ENCODE results near the gene SMS. TPM values are rescaled to one million over a fixed set of nuclear protein-coding genes. Genes with fewer than 3 reads are reported as not detected.

Gene SMS
- 141 and 221 TPM in 2 replicates for total RNA-seq

GRCh38 chrX:21940356-21940829 lies at the start of gene SMS:
Gene SMS, plus strand, starts transcription at chrX:21940709. Its CDS starts 116 bp downstream, at chrX:21940825.

DNA sequence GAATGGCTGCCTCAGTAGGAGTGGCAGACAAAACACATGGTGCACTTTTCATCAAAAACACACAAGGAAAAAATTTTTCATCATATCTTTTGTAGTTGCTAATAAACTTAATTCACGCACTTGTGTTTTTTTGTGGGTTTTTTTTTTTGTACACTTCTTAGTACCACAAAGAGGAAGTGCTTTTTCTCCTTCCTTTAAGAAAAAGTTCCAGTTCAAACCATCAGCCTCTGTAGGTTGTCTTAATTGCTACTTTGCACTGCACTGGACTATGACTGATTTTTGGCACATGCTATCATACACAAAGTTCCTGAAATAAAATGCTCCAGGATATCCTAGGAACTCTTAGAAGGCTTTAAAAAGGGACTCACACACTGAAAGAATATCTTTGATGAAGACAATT lies 91.6 kb downstream of the SMS start, which contains the start of gene PHEX:
TSS of gene PHEX (plus strand) at position 242 of the 400 bp plus-strand sequence. CDS start 681 bp downstream, outside the sequence.

Other genes with a start within 250 kb of the SMS start
- gene SMPX, start 182.6 kb upstream of the SMS start, total RNA-seq: not detected in 2 replicates
- 5.1 and 8.8 TPM in 2 replicates for gene MBTPS2, start 101.1 kb upstream of the SMS start, total RNA-seq
- gene YY2, start 84.7 kb upstream of the SMS start, total RNA-seq: 0.98 and 1.6 TPM in 2 replicates
- gene PHEX, start 91.6 kb downstream of the SMS start, total RNA-seq: 0.65 and 1.2 TPM in 2 replicates

Measured in placental epithelial cell (primary cell).